ENCODE results near the gene PEF1. TPM values are rescaled to one million over a fixed set of nuclear protein-coding genes. Genes with fewer than 3 reads are reported as not detected.

The PEF1 gene
- polyA plus RNA-seq, 3 donors: 36.6 to 81.7 (median 70.7) TPM

GRCh38 chr1:31675161-31675560, 30.5 kb upstream of the PEF1 start:
- no peak overlapping the region for H3K27ac ChIP-seq (ENCODE audit: low read depth in 1 of 2, low read length in 2 of 2)
- peaks cover 4% of the 10 kb centered on the region for H3K4me1 Mint-ChIP-seq
- H3K4me3 Mint-ChIP-seq: no peak overlapping the region
- DNase-seq: no peak
- peaks cover 3 to 4% of the 10 kb centered on the region in 2 donors for H3K4me1 ChIP-seq (ENCODE audit: control insufficient read depth in 1 of 2, insufficient read depth in 2 of 2, low read length in 2 of 2)
- H3K9me3 ChIP-seq (replicated peaks in 1 of 2; ENCODE audit: control insufficient read depth in 1 of 2, insufficient read depth in 1 of 2, low read length in 2 of 2): no peaks in the 10 kb centered on the region
- 82% methylated on average over 6 of the region's 7 CpGs for WGBS (ENCODE audit: insufficient coverage)
- H3K9me3 Mint-ChIP-seq: no peaks in the 10 kb centered on the region
- no peak overlapping the region for H3K9ac ChIP-seq (ENCODE audit: insufficient read depth, low read length, poor library complexity, severe bottlenecking)
- H3K27me3 Mint-ChIP-seq (ENCODE audit: low read depth in 3 of 3): peaks cover 8 to 23% (median 19%) of the 10 kb centered on the region in 3 donors
- no peaks in the 10 kb centered on the region for H3K36me3 ChIP-seq (replicated peaks in 1 of 2; ENCODE audit: control insufficient read depth in 1 of 2, insufficient read depth in 2 of 2, low read length in 2 of 2)
- H4K20me1 ChIP-seq (ENCODE audit: insufficient read depth, low read length): no peaks in the 10 kb centered on the region
- no peak for TF ChIP-seq CTCF (IDR thresholded peaks at IDR 0.05)
- intact Hi-C loops (cut with micrococcal nuclease): no loop called here
- no peak overlapping the region for H3K27ac Mint-ChIP-seq
- H3K4me3 ChIP-seq (replicated peaks in 1 of 3; ENCODE audit: low read depth in 2 of 3, low read length in 3 of 3): no peak overlapping the region
- no peak overlapping the region for H3K4me2 ChIP-seq (replicated peaks; ENCODE audit: extremely low read depth, low read length, poor library complexity, severe bottlenecking)
- peaks cover 0 to 9% of the 10 kb centered on the region in 2 donors for H3K27me3 ChIP-seq (ENCODE audit: control insufficient read depth in 2 of 2, insufficient read depth in 2 of 2, low read length in 2 of 2)
- no peaks in the 10 kb centered on the region for H3K79me2 ChIP-seq (ENCODE audit: insufficient read depth, low read length)
- no peak overlapping the region for H2AFZ ChIP-seq (ENCODE audit: insufficient read depth, low read depth, low read length, poor library complexity, severe bottlenecking)
- no peaks in the 10 kb centered on the region for H3K36me3 Mint-ChIP-seq

GRCh38 chr1:31674626-31675025, 29.9 kb upstream of the PEF1 start:
- Histone ChIP-seq H3K9ac (ENCODE audit: insufficient read depth, low read length, poor library complexity, severe bottlenecking) (no peak overlapping the region), H3K9me3 (replicated peaks in 1 of 2; ENCODE audit: control insufficient read depth in 1 of 2, insufficient read depth in 1 of 2, low read length in 2 of 2) (no peaks in the 10 kb centered on the region), H3K79me2 (ENCODE audit: insufficient read depth, low read length) (no peaks in the 10 kb centered on the region), H4K20me1 (ENCODE audit: insufficient read depth, low read length) (no peaks in the 10 kb centered on the region), H3K36me3 (replicated peaks in 1 of 2; ENCODE audit: control insufficient read depth in 1 of 2, insufficient read depth in 2 of 2, low read length in 2 of 2) (no peaks in the 10 kb centered on the region), H3K4me2 (replicated peaks; ENCODE audit: extremely low read depth, low read length, poor library complexity, severe bottlenecking) (no peak overlapping the region), H3K27me3 (ENCODE audit: control insufficient read depth in 2 of 2, insufficient read depth in 2 of 2, low read length in 2 of 2) (peaks cover 0 to 15% of the 10 kb centered on the region in 2 donors), H3K4me1 (ENCODE audit: control insufficient read depth in 1 of 2, insufficient read depth in 2 of 2, low read length in 2 of 2) (peaks cover 8 to 9% of the 10 kb centered on the region in 2 donors), H3K4me3 (replicated peaks in 1 of 3; ENCODE audit: low read depth in 2 of 3, low read length in 3 of 3) (no peak overlapping the region), H2AFZ (ENCODE audit: insufficient read depth, low read depth, low read length, poor library complexity, severe bottlenecking) (no peak overlapping the region), H3K27ac (ENCODE audit: low read depth in 1 of 2, low read length in 2 of 2) (no peak overlapping the region)
- H3K4me1 Mint-ChIP-seq: peaks cover 9% of the 10 kb centered on the region
- H3K4me3 Mint-ChIP-seq: no peak overlapping the region
- TF ChIP-seq CTCF (IDR thresholded peaks at IDR 0.05): no peak
- H3K27me3 Mint-ChIP-seq (ENCODE audit: low read depth in 3 of 3): peaks cover 13 to 27% (median 22%) of the 10 kb centered on the region in 3 donors
- no peak for DNase-seq
- WGBS (ENCODE audit: insufficient coverage): 82% methylated on average over 6 of the region's 8 CpGs
- no peaks in the 10 kb centered on the region for H3K36me3 Mint-ChIP-seq
- H3K9me3 Mint-ChIP-seq: peaks cover 0 to 1% (median 0%) of the 10 kb centered on the region in 7 donors
- intact Hi-C loops (cut with micrococcal nuclease): no loop called here
- H3K27ac Mint-ChIP-seq: no peak overlapping the region
